ENCODE data around the gene CUX1.

DNA sequence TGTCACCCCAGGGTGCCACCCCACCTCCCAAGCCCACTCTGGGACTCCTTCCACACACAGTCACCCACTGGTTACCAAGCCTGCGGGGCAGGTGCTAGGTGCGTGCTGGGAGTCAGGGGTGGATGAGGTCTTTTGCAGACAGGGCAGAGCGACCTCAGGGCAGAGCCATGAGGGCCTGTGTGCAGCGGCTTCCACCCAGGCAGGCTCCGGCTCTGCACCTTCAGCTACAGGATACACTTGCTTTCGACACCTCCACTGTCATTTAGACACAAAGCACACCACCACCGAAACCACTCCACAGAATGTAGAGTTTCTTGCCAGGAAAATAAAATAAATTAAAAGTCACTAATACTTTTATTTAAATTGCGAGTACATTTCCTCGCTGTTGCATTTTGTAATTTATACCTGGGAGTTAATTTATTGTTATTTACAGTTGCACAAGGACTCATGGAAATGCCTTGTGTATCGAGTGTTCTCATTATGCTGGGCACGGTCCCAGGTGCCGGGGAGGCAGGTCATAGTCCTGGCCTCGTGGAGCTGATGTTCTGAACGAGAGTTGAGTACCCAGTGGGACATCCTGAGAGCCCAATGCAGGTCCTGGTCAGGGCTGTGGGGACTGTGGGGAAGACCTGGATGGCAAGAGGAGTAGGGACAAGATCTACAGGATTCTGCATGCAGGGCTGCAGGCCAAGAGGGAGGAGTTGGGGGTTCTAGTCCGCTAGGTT lies 127.8 kb downstream of the CUX1 start:
- TF ChIP-seq, protein P1, sequence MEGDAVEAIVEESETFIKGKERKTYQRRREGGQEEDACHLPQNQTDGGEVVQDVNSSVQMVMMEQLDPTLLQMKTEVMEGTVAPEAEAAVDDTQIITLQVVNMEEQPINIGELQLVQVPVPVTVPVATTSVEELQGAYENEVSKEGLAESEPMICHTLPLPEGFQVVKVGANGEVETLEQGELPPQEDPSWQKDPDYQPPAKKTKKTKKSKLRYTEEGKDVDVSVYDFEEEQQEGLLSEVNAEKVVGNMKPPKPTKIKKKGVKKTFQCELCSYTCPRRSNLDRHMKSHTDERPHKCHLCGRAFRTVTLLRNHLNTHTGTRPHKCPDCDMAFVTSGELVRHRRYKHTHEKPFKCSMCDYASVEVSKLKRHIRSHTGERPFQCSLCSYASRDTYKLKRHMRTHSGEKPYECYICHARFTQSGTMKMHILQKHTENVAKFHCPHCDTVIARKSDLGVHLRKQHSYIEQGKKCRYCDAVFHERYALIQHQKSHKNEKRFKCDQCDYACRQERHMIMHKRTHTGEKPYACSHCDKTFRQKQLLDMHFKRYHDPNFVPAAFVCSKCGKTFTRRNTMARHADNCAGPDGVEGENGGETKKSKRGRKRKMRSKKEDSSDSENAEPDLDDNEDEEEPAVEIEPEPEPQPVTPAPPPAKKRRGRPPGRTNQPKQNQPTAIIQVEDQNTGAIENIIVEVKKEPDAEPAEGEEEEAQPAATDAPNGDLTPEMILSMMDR (IDR thresholded peaks at IDR 0.05) = no peak
- no peak for TF ChIP-seq POLR2A (IDR thresholded peaks at IDR 0.05)
